Measurements from ENCODE around the gene CRTAC1. TPM values are rescaled to one million over a fixed set of nuclear protein-coding genes. Genes with fewer than 3 reads are reported as not detected.
A peak's percentile ranks its signal among the peaks of the same experiment; 100 is the strongest.

Gene CRTAC1
- total RNA-seq, 1 experiment from 2014 or later = 0.46 TPM

- no peak overlapping the region for H3K4ac ChIP-seq (ENCODE audit: low read depth, low read length)
- H3K27me3 ChIP-seq (ENCODE audit: insufficient read depth, low read length) = no peaks in the 10 kb centered on the region
- H3K27me3 Mint-ChIP-seq (ENCODE audit: low read depth) = peaks cover 8% of the 10 kb centered on the region
- H2AFZ ChIP-seq (ENCODE audit: low read length) = no peak overlapping the region
- H3K4me1 ChIP-seq (ENCODE audit: insufficient read depth, low read length) = no peaks in the 10 kb centered on the region
- H3K4me3 Mint-ChIP-seq = no peak overlapping the region
- no peaks in the 10 kb centered on the region for H3K9me3 Mint-ChIP-seq
- no peak overlapping the region for H2BK120ac ChIP-seq (ENCODE audit: low read depth, low read length, poor library complexity, severe bottlenecking)
- no peak overlapping the region for H4K5ac ChIP-seq (ENCODE audit: insufficient read length, low read depth, low read length)
- no peak overlapping the region for H3K18ac ChIP-seq (ENCODE audit: insufficient read length, low read depth, low read length)
- H3K27ac Mint-ChIP-seq = peak overlapping the region in 1 of 3 experiments; percentile 22; a peak in 1 of 7 replicates
- no peaks in the 10 kb centered on the region for H3K79me2 ChIP-seq (ENCODE audit: insufficient read depth, low read length)
- H3K23ac ChIP-seq (ENCODE audit: insufficient read length, low read depth, low read length) = no peak overlapping the region
- no peak for DNase-seq
- no peaks in the 10 kb centered on the region for H4K20me1 ChIP-seq (ENCODE audit: control insufficient read depth, insufficient read depth, insufficient read length)
- H2BK5ac ChIP-seq (ENCODE audit: insufficient read length, low read length) = no peak overlapping the region
- H3K14ac ChIP-seq (ENCODE audit: insufficient read depth, low read length) = no peak overlapping the region
- H2BK20ac ChIP-seq (ENCODE audit: low read depth, low read length, poor library complexity, severe bottlenecking) = no peak overlapping the region
- no peak overlapping the region for H4K8ac ChIP-seq (replicated peaks; ENCODE audit: insufficient read length, low read depth, low read length)
- H3K4me1 Mint-ChIP-seq = peaks cover 3 to 9% of the 10 kb centered on the region in 2 experiments; a peak in 3 of 4 replicates
- no peak overlapping the region for H3T11ph ChIP-seq (ENCODE audit: low read length)
- TF ChIP-seq CTCF (conservative IDR thresholded peaks at IDR 0.05) = no peak
- H2AK5ac ChIP-seq (ENCODE audit: insufficient read length, low read length) = no peak overlapping the region
- WGBS (ENCODE audit: extremely low coverage, insufficient read length, low lambda C conversion rate) = no CpG with 5 or more reads among the region's 3 CpGs
- no peak overlapping the region for H3K27ac ChIP-seq (ENCODE audit: insufficient read length, low read depth, low read length)
- no peaks in the 10 kb centered on the region for H3K9me3 ChIP-seq (ENCODE audit: control insufficient read depth, low read depth, low read length)
- H4K91ac ChIP-seq (ENCODE audit: insufficient read length, low read depth, low read length) = no peak overlapping the region
- H2BK15ac ChIP-seq (ENCODE audit: low read depth, low read length) = no peak overlapping the region
- H3K9ac ChIP-seq (ENCODE audit: extremely low read depth, insufficient read length, low read length) = no peak overlapping the region
- H3K4me2 ChIP-seq (ENCODE audit: insufficient read depth, insufficient read length, low read length) = no peak overlapping the region
- no peak overlapping the region for H3K56ac ChIP-seq (ENCODE audit: insufficient read length, low read depth, low read length)
- no peaks in the 10 kb centered on the region for H3K79me1 ChIP-seq (ENCODE audit: insufficient read depth, low read depth, low read length, poor library complexity, severe bottlenecking)
- peaks cover 2% of the 10 kb centered on the region for H3K23me2 ChIP-seq (ENCODE audit: insufficient read length, low read depth, low read length, poor library complexity, severe bottlenecking)
- no peak overlapping the region for H2BK12ac ChIP-seq (ENCODE audit: insufficient read length, low read depth, low read length)
- no peaks in the 10 kb centered on the region for H3K36me3 Mint-ChIP-seq (ENCODE audit: insufficient read depth in 1 of 3, low read depth in 3 of 3)
These were observed 200.4 kb downstream of the CRTAC1 start for GRCh38 chr10:97830064-97830463.

All from H9 (cell line).